GM21381 (cell line): ENCODE measurements around the gene DNASE1L3.

ENCODE experiments used
- ATAC-seq: cut with Tn5 transposase; IDR thresholded peaks from one replicate; pipeline ENCODE4 v1.9.1; 2021; ENCODE audit warnings: mild to moderate bottlenecking, moderate library complexity; ENCODE audit not compliant: unreplicated experiment

Gene DNASE1L3

DNA sequence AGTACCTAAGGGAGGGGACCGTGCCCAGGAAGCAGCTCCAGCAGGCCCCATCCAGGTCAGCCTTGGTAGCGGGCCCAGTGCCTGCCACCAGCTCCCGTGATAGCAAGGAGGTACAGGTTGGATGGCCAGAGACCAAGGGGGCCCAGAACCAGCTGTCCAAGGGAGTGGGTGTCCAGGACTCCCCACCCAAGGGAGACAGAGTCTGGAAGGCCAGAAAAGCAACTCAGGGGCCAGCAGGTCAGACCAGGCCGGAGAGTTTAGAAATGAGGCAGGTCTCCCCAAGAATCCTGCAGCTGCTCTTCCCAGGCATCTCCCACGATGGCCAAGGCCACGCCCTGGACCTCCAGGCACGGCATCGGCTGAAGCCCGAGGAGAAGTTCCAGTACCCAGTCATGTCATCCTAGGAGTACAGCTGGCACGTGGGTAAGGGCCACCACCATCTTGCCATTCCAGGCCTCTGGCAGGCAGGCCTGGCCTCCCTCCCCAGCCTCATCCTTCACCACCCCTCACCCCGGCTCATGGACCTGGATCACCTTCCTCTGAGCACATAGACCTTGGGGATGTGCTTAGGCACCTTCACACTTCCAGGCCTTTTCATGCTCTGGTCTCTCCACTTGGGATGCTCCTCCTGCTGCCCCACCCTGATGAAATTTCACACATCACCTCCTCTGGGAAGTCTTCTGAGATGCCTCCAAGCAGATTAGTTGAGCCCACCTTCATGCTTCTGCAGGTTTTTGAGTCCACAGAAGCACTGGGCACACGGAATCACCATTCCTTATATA lies 30.5 kb downstream of the DNASE1L3 start:
- ATAC-seq, result no peak

DNA sequence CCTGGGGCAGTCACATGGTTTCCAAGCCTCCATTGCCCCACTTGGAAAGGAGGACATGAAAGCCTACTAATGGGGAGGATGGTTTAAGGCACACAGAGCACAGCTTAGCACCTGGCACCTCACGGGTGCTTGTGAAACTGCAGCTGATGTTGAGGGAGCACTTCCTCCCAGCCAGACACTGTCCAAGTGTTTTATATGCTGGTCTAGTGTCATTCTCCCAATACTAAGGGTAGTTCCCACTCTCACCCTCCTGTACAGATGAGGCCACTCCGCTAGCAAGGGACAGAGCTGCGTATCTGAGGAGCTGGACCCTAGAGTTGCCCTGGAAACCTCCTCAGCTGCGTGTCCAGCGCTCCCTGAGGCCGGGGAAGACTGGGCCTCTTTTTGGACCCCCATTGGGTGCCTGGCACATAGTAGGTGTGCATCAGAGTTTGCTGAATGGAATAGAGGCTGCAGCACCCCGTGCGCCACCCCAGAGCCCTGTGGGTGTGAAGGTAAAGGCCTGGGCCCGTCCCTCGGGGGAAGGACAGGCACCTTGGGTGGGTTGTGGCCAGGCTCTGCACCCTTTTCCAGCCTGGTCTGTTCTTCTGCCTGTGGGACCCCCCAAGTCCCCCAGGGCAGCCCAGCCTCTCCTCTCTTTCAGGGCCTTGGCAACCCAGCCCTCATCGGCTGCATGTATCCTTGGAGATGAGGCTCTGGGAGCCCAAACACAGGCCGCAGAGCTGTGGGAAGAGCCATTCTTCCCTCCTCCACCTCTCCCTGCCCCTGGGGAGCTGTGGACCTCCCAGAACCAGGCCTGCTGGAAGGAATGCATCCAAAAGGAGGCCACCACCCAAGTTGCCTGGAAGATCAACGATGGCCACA lies 31.3 kb downstream of the DNASE1L3 start:
- ATAC-seq, result no peak

DNA sequence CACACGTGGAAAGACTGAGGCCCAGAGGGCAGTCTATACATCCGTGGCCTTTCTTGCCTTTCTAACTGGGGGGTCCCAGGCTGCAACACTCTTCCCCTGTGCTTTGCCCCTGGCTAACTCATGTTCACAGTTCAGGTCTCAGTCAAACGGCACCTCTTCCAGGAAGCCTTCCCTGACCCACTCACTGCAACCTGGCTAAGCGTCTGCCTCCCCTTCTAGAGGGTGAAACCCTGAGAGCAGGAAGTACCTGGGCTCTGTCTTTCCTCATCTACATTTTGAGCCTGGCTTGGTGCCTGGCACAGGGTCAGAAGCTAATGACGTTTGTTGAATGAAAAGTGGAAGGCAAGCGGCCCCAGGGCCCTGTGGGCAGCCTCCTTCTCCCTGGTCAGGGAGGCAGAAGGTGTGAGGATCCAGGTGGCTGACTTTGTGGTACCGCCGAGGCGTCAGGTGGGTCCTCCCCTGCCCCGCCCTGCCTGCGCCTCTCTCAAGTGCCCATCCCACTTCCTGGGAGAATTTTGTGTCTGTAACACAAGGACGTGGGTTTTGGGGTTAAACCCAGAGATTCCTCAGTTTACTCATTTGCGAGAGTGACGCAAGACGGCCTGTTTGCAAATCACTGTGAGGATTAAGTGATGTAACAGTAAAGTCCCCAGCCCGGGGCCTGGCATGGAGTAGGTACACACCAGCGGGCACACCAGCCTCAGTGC lies 32.1 kb downstream of the DNASE1L3 start:
- no peak for ATAC-seq

DNA sequence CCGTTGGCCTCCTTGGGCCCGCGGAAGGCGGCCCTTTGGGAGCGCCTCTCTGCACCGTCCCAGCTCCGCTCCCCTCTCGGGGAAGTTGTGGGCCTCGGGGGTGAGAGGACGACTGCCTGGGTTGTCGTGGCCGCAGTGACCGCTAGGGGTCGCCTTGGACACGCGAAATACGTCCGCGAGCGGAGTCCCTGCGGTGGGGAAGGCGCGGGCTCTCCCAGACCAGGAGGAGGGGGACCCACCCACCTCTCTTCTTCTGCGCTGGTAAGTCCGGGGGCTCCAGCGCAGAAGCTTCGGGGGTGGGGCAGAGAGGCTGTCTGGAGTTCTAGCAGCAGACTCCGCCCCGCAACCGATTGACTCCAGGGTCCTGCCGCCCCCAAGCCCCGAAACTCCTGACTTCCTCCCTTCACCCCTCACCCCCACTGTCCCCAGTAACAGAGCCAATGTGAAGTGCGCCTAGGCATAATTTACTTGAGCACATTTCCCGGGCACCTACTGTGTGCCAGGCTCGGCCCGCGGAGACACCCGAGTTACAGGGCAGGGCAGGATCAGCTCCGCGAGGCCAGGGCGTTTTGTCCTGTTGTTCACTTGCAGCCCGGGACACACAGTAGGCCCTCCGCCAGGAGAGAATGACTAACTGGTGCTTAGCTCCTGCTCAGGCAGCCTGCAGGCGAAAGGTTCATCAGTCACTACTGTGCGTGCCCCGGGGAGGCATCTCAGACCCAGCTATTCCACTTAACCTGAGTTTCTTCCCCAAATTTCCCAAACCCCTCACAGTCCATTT lies 32.8 kb downstream of the DNASE1L3 start:
- peak; percentile 68 for ATAC-seq

DNA sequence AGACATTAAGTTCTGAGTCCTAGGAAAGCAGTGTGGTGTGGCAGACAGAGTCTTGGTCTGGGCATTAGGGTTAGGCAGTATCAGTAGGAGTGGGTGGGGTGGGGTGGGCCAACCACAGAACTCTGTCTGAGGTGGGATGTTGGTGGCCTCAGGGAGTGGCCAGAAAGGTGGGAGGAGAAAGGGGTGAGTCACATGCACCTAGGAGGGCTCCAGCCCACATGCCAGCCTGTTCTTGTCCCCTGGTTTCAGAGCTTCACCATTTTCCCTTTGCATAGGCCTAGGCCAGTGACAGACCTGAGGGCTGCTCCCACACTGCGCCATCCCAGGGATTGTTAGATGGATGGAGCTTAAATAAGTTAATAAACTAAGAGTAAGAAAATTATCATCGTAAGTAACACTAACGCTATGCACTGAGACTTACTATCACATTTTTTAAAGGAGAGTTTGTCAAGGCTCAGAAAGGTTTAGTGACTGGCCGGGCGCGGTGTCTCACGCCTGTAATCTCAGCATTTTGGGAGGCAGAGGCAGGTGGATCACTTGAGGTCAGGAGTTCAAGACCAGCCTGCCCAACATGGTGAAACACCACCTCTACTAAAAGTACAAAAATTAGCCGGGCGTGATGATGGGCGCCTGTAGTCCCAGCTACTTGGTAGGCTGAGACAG lies 33.8 kb downstream of the DNASE1L3 start:
- ATAC-seq, result no peak

DNA sequence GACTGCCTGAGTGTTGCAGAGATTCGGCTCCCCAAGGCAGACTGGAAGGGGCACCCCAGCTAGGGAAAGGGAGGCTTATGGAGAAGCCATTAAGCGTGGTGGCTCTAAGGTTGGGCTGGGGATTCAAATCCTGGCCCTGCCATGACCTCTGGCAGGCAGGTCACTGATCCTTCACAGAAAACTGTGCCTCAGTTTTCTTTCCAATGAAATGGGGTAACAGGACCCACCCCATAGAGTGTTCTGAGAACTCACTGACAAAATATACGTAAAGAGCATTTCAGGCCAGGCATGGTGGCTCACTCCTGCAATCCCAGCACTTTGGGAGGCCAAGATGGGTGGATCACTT lies 34.6 kb downstream of the DNASE1L3 start:
- no peak for ATAC-seq

DNA sequence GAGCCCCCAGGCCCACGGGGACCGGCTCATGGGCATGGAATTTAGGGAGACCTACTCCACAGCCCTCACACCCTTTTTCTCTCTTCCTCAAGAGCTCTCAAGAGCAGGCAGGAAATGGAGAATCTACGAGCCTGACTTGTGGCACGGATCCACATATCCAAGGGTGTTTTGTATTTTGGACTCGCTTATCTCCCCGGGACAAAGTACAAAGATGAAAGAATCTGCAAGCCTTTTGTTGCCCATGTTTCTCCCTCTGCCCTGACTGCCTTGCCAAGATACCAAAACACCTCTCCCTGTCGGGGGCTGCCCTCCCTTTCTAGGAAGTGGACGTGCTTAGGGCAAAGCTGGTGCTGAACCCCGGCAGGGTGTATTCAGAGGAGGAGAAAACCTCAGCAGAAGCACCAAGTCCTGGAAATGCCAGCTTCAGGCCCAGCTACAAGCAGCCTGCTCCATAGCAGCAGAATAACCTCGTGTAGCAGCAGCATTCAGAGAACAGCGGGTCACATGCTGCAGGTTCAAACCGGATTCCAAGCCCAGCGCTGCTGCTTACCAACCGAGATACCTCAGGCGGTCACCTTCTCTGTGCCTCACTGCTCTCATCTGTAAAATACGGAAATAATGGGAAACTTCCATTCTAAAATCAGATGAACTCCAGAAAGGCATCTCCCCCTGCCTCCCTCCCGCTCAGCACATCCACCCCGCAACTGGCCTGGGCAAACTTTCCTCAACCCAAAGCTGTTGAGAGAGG lies 35.2 kb downstream of the DNASE1L3 start:
- ATAC-seq, result no peak

DNA sequence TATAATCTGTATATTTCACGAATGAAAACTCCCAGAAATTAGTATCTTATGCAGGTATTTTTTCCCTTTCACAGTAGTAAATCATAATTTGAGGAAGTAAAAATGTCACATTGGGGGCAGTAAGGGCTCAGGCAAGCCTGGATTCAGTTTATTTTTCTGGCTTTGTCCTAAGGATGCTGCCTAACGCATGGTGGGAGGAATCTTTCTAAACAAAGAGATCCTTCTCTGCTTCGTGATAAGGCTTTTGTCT lies 35.7 kb downstream of the DNASE1L3 start:
- no peak for ATAC-seq

DNA sequence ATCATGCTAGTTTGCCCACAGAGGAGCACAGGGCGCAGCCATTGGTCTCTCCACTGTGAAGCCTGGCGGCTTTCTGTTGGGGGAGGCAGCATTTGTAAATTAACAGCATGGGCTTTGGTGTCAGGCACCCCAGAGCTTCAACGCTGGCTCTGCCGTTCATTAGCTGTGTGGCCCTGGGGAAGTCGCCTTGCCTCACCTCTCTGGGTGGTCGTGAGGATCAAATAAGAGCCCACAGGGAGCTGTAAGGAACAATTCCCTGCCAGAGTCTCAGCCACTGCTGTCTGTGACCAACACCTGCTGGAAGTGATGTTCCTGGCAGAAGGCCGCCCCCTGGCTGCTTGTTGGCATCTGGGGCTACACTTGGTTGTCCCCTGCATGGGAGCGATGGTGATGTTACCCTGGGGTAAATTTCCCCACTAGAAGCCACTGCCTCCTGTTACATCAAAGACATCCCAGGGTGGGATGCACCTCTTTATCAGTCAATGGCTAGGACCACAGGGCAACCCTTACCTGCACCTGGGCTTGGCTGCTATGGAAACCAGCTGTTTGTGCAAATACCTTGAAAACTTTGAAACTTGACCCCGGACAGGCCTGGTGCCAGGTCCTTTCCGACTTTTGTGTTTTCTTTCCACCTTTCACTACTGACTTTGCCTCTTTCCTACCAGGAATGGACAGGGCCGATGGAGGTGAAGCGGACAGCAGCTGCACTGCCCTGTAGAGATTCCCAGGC lies 36.9 kb downstream of the DNASE1L3 start:
- no peak for ATAC-seq

DNA sequence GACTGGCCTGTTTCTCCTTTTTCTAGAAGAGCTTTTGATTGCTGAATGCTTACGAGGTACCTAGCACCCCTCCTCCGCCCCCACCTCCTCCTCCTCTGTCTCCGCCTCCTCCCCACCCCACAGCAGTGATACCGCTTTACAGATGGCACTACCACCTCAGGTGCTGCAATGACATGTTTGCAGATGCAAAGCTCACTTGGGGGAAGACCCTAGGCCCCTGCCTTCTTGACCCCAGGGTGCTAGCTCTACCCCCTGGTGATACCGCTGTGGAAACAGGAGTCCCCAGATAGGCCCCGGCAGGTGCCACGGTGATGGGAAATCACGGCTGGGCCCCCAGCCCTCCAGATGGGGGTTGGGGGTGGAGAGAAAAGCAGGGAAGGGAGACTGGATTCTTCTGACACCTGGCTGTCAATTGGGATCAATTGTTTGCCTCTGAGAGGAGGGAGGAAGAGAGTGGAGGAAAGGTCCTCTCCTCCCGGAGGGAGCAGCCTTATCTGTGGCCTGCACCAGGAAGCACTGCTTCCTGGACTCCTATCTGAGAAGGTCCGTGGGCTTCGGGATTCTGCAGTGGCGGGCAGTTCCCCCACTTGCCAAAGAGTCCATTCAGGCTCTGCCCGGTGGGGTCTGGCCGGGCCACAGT lies 37.6 kb downstream of the DNASE1L3 start:
- ATAC-seq, result no peak

DNA sequence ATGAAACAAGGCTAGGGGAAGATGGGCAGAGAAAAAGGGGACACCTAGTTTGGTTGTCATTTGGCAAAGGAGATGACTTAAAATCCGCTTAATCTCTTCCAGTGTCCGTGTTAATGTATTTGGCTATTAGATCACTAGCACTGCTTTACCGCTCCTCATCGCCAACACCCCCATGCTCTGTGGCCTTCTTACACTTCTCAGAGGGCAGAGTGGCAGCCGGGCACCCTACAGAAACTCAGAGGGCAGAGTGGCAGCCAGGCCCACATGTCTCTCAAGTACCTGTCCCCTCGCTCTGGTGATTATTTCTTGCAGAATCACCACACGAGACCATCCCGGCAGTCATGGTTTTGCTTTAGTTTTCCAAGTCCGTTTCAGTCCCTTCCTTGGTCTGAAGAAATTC lies 39.6 kb downstream of the DNASE1L3 start:
- no peak for ATAC-seq

DNA sequence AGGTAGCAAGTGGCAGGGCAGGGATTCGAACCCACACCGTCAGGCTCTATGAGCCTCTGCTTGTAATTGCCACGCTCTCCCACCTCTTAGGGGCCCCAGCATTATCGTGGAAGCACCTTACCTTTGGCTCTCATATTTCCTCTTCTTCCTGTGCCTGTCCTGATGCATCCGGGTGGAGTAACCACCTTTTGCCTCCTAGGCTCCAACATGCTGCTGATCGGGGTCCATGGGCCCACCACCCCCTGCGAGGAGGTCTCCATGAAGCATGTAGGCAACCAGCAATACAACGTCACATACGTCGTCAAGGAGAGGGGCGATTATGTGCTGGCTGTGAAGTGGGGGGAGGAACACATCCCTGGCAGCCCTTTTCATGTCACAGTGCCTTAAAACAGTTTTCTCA lies 40.4 kb downstream of the DNASE1L3 start:
- no peak for ATAC-seq

DNA sequence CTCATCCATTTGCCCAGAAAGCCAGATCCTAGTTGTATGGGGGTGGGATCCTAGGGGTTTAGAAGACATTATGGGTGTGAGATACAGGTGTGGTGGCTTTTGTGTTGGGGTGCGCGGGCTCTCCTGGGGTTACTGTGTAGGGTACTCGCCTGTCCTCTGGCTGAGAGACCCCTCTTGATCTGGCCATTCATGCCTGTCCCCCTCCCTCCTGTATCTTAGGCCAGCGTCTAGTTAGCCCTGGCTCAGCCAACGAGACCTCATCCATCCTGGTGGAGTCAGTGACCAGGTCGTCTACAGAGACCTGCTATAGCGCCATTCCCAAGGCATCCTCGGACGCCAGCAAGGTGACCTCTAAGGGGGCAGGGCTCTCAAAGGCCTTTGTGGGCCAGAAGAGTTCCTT lies 41.4 kb downstream of the DNASE1L3 start:
- ATAC-seq, result no peak

DNA sequence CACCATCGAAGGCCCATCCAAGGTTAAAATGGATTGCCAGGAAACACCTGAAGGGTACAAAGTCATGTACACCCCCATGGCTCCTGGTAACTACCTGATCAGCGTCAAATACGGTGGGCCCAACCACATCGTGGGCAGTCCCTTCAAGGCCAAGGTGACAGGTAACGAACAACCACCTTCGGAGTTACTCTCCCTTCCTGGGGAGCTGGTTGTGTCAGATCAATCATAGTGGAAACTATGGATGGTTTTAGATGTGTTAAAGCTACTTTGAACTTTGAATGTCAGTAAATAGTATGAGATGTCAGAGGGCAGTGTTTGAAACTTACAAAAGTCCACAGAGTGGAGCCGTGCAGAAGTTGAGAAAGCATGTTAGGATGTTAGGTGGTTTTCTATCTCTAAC lies 42.3 kb downstream of the DNASE1L3 start:
- ATAC-seq, result no peak

DNA sequence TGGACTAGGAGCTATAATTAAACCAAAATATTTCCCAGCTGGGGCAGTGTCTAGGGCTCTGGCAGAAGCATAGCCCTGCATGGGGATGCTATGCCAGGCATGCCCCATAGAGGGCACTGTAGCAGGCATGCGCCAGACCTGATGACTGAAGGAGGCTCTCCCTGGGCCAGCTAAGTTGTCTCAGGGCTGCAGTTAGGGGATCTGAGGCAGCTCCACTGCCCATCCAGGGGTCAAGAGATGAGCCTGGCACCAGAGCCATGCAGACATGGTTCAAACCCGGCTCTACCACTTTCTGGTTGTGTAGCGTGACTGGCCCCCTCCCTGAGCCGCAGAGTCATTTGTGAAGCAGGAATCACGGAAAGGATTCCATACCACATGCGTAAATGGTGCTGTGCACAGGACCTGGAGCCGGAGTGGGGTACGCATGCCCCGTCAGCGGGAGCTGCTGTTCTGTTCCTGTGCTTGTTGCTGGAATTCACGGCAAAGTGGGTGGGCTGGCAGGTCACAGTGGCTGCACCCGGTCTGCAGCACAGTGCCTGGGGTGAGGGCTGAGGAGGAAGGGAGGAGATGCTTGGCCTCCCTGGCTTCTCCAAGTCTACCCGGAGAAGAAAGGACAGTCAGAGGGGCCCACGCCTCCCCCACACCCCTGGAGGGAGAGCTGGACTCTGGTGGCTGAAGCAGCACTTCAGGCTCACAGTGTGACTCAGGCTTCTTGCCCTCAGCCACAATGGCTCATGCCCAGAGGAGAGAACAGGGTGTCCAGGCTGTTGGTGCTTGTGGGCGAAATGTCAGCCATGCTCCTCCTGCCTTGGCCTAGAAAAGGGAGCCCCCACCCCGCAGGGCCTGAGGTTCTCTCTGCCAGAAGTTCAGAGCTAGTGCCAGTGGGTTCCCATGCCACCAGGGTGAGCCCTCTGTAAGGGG lies 43.1 kb downstream of the DNASE1L3 start:
- no peak for ATAC-seq

DNA sequence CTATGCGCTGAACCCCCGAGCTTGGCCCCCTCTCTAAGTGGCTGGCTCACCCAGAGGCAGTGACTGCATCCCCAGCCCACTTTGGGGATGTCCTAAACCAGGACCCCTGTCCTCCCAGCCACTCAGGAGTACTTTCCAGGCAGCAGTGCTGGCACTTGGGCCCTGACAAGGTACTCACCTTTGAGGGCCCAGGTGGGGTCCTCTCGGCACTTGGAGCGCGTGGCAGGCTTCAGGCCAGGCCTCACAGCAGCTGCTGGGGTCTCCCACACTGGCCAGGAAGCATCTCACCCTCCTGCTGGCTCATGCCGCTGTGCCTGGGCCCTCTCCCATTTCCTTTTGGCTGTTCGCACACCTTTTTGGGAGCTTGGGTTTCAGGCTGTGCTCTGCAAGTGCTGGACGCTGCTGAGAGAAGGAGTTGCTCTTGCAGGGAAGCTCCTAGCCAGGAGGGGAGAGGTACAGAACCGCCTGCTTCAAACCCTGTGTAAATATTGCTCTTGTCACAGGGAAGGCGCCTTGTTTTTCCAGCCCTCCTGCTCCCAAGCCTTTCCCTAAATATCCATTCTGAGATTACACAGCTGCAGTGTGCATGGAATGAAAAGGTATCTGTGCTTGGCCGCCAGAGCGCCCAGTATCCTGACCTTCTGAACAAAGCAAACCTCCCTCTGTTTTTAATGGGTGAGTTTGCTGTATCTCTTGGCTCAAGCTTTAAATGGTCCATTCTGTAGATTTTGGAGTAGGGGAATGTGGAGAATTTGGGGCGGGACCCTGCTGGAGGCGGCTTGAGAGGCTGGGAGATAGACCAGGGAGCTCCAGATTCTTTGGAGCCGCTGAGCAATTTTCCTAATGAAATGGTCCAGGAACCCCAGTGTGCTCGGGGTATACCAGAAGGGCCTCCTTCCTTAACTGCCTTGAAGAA lies 45.6 kb downstream of the DNASE1L3 start:
- ATAC-seq, result no peak
